ENCODE results near the gene TBCD.

TBCD gene

DNA sequence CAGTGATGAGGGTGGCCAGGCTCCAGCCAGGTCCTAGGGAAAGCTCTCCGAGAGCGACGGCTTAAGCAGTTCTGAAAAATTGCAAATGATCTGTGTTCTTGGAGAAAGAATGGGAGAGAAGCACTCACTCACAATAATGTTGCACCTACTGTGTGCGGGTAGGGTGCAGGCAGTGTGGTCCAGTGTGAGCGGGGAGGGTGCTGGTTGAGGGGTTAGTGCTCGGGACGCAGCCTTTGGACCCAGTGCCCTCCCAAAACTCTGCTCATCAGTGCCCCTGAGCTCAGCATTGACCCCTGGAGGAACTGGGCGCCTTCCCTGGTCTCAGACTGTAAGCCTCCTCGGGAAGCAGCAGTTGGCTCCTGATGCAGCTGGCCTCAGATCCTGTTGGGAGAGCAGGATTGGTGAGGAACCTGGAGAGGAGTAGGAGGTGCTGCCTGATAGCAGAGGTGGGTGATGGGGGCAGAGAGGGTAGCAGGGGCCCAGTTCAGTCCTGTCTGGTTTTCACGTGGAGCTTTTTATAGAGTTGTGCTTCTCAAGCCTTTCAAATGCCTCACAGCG is 111.6 kb downstream of the TBCD start:
- H3K27ac ChIP-seq: no peak overlapping the region; the same call in 1 of the 2 replicates

GRCh38 chr17:82863941-82864712 is 112.3 kb downstream of the TBCD start:
- no peak overlapping the region for H3K27ac ChIP-seq
- TF ChIP-seq, protein P1, sequence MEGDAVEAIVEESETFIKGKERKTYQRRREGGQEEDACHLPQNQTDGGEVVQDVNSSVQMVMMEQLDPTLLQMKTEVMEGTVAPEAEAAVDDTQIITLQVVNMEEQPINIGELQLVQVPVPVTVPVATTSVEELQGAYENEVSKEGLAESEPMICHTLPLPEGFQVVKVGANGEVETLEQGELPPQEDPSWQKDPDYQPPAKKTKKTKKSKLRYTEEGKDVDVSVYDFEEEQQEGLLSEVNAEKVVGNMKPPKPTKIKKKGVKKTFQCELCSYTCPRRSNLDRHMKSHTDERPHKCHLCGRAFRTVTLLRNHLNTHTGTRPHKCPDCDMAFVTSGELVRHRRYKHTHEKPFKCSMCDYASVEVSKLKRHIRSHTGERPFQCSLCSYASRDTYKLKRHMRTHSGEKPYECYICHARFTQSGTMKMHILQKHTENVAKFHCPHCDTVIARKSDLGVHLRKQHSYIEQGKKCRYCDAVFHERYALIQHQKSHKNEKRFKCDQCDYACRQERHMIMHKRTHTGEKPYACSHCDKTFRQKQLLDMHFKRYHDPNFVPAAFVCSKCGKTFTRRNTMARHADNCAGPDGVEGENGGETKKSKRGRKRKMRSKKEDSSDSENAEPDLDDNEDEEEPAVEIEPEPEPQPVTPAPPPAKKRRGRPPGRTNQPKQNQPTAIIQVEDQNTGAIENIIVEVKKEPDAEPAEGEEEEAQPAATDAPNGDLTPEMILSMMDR (conservative IDR thresholded peaks at IDR 0.05): no peak

More for the DNA sequence above, 111.6 kb downstream of the TBCD start:
- TF ChIP-seq, protein P1 (conservative IDR thresholded peaks at IDR 0.05): no peak

- TF ChIP-seq, protein P1 (conservative IDR thresholded peaks at IDR 0.05): no peak
- no peak overlapping the region for H3K27ac ChIP-seq
Measured at GRCh38 chr17:82864713-82865248, 112.9 kb downstream of the TBCD start.

DNA sequence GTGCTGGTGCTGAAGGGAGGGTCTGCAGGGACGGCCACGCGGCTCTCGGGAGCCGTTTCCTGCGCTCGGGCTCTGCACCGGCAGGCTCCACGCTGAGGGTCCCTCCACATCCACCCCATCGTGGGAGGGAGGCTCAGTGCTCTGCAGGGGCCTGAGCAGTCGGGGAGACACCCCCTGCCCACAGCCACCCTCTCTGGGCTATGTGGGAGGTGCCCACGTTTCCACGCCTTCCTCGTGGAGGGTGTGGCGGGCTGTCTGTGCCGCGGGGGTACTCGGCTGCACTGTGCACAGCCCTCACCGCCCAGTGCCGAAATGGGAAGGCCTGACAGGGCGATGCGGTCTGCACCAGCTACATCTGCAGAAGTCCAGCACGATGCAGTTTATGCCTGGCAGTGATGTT is 113.4 kb downstream of the TBCD start:
- TF ChIP-seq, protein P1 (conservative IDR thresholded peaks at IDR 0.05): no peak
- no peak overlapping the region for H3K27ac ChIP-seq

DNA sequence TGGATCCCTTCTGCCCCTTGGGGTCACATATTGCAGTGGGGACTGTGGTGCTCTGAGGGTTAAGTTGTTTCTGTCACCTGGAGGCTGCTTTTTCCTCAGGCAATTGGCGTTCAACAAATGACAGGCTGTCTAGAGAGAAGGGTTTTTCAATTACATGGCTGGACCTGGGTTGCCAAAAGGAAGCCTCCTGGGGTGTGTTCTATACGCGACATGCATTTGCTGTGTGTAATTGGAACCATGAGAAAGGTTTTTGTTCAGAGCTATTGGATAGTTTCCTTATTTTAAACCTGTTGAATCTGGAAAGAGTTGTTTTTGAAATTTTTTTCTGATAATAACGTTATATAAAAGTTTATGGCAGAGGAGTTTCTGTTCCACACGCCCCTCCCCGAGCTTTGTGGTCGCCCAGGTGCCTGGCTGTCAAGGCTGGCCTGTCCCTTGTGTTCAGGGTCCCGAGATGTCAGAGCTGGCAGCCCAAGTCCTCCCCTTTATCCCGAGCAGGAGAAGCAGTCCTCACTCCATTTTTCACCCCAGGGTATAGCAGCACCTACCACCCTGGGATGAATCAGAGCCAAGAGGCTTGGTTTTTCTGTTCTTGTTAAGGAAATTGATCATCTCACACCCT is 114.0 kb downstream of the TBCD start:
- no peak overlapping the region; the same call in 1 of the 2 replicates for H3K27ac ChIP-seq
- TF ChIP-seq, protein P1 (conservative IDR thresholded peaks at IDR 0.05): no peak

DNA sequence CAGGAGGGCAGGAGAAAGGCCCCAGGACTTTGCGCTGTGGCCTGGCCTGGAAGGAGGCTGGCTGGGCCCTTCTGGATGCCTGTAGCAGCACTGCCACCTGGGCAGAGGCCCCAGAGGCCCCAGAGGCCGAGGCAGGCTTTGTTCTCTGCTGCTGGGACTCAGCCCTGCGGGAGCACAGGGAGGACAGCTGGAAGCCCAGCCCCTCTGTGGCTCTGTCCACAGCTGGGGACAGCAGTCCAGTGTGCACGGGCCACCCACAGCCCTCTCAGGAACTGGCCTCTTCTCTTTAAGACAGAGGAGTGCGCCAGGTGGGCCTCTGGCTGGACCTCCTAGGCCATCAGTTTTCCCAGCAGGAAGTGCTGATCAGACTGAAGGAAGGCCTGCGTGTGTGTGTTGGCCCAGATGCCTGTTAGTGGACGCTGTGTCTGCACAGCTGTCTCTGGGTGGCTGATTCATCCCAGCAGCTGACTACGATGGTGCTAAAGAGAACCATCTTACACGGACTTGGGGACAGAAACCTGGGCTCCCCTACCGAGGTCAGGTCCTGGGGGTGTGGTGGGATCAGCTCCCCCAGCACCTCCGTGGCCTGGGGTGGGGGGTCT is 114.8 kb downstream of the TBCD start:
- TF ChIP-seq, protein P1 (conservative IDR thresholded peaks at IDR 0.05): no peak
- H3K27ac ChIP-seq: peak overlapping the region; percentile 16; the same call in 1 of the 2 replicates

Measured in VCaP (cell line).